ENCODE data around the gene DNAAF3. TPM values are rescaled to one million over a fixed set of nuclear protein-coding genes. Genes with fewer than 3 reads are reported as not detected.
"Not testable (repeated sequence)": the region's sequence is repeated elsewhere in the genome, so short reads cannot be mapped to it uniquely, and the experiment has no call there.

The DNAAF3 gene
- total RNA-seq (2014; rRNA removed; shearing (Covaris generic)) = 7.0 and 10.1 TPM in 2 replicates

GRCh38 chr19:55166530-55167268 is at the start of gene DNAAF3:
Gene DNAAF3 (minus strand): TSS chr19:55166613. CDS start chr19:55166413, 200 bp downstream.
- DNase-seq (ENCODE audit: low spot score) = peak; percentile 100

- no peak for DNase-seq (ENCODE audit: low spot score)
These were observed 47.1 kb upstream of the DNAAF3 start for GRCh38 chr19:55213547-55213946.

- peak; percentile 57 for DNase-seq (ENCODE audit: low spot score)
These were observed 46.0 kb upstream of the DNAAF3 start for GRCh38 chr19:55212447-55212846.

GRCh38 chr19:55209693-55210472 is 43.5 kb upstream of the DNAAF3 start:
- peak; percentile 79 for DNase-seq (ENCODE audit: low spot score)

DNA sequence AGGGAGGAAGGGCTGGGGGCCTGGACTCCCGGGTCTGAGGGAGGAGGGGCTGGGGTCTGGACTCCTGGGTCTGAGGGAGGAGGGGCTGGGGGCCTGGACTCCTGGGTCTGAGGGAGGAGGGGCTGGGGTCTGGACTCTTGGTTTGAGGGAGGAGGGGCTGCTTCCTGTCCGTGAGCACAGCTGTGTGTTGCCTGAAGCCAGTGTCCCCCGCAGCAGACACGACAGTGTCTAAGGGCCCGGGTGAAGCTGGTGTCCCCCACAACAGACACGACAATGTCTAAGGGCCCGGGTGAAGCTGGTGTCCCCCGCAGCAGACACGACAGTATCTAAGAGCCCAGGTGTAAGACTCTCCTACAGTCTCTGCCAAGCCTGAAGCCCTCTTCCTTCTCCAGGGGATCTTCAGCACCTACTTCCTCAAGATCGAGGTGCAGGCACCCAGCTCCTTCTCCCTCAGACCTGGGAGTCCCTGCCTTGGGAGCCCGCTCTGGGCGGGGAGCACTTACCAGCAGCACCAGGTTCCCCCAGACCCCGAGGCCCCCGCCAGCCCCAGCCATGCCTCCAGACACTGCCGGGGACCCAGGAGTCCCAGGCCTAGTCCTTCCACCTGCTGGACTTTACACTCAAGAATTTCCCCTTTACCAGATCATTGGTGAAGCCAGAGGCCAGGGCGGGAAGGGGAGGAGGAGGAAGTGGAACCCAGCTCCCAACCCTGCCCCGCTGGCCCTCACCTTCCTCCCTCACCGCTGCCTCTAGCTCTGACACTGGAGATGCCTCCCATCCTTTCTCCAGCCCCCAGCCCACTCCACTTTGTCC is 42.7 kb upstream of the DNAAF3 start, which contains the start of gene PTPRH:
TSS of gene PTPRH (minus strand) at position 622 of the 813 bp plus-strand sequence. CDS start at position 554, 68 bp downstream.
- no peak for DNase-seq (ENCODE audit: low spot score)

DNA sequence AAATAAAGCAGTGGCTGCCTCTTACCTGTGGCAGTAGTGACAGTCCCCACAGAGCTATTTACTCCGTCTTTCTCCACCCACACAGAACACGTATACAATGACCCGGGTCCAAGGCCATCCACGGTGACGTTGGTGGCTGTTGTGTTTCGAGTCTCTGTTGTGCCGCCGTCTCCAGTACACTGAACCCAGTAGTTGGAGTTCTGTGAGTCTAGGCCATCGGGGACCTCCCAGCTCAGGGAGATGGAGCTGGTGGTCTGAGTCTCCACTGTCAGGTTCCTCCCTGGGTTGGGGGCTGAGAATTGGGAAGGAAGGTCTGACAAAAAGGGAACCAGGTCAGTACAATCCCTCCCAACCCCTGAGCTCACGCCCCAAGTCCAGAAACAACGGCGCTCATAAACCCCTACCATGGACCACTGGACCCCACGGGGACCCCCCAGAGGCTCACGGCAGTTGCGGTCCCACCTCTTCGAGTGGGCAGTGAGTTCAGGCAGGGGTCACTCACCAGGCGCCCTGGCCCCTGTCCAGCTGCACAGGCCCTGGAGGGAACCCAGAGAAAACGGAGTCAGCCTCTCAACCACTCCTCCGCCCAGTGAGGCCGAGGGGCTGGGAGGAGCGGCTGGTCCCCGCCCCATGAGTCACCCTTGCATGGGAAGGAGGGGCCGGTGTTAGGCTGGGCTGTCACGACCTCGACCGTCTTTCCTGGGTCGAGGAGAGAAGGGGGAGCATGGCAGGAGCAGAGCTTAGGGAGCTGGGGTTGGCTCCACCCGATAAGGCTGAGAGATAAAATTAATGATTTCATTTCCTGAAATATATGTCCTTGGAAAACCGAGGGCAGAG is 40.5 kb upstream of the DNAAF3 start:
- DNase-seq (ENCODE audit: low spot score) = peak; percentile 94

DNA sequence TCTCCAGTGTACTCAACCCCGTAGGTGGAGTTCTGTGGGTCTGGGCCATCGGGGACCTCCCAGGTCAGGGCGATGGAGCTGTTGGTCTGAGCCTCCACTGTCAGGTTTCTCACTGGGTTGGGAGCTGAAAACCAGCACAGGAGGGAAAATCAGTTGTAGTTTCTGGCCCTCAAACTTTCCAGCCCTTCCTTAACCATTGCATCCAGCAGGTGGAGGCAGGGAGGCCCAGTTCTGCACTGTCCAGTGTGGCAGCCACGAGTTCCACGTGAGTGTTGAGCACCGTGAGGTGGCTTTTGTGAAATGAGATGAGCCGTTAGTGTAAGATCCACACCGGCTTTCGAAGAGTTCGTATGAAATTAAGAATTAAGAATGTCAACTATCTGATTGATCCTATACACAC is 35.8 kb upstream of the DNAAF3 start:
- DNase-seq (ENCODE audit: low spot score) = not testable (repeated sequence)

- DNase-seq (ENCODE audit: low spot score) = no peak
These were observed 33.3 kb upstream of the DNAAF3 start for GRCh38 chr19:55199620-55200204.

- DNase-seq (ENCODE audit: low spot score) = no peak
These were observed 32.2 kb upstream of the DNAAF3 start for GRCh38 chr19:55198651-55199050.

- no peak for DNase-seq (ENCODE audit: low spot score)
These were observed 31.1 kb upstream of the DNAAF3 start for GRCh38 chr19:55197528-55197927.

DNA sequence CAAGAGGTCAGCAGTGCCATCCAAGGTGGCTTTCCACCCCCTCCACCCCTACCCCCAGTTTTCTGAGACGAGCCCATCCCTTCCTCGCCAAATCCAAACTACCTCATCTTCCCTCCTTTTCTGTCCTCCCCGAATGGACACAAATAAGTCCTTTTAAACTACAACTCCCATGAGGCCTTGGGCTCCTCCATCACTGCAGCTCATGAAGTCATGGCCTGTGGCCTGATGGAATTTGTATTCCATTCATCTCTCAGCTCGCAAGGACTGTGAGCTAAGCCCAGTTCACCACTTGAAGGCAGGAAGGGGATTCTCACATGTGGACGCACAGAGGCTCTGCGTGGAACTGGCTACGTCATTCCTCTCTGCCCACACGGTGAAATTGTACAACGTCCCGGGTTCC is 30.4 kb upstream of the DNAAF3 start:
- no peak for DNase-seq (ENCODE audit: low spot score)

DNA sequence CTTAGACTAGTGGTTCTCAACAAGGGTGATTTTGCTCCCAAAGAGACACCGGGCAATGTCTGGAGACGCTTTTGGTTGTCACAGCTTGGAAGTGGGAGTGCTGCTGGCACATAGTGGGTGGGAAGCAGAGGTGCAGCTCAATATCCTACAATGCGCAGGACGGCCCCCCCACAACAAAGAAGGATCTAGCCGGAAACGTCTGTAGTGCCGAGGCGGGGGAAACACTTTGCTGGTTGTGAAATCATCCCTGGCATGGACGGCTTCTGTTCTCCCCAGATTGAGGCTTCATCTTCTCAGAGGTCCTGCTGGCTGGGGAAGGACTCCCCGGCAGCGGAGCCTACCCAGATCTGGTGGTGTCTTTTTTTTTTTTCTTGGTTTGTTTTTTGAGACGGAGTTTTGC is 27.1 kb upstream of the DNAAF3 start:
- no peak for DNase-seq (ENCODE audit: low spot score)

- DNase-seq (ENCODE audit: low spot score) = peak; percentile 98
These were observed 23.0 kb upstream of the DNAAF3 start for GRCh38 chr19:55189403-55189835.

DNA sequence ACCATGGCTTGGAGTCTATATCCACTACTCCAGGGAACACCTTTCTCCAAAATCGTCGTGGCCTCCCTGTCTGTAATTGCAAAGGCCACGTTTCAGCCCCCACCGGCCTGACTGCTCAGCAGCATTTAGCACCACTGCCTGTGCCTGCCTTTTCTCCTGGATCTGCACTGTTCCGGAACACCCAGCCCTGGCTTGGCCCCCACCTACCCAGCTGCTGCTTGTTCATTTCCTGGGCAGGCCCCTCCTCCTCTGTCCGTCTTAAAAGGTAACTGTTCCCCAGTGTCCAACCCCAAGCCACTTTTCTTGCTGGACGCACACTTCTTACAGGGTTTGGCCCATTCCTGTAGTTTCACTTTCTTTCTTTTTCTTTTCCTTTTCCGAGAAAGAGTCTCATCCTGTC is 22.2 kb upstream of the DNAAF3 start:
- no peak for DNase-seq (ENCODE audit: low spot score)

GRCh38 chr19:55186080-55186479 is 19.7 kb upstream of the DNAAF3 start:
- DNase-seq (ENCODE audit: low spot score) = no peak

DNA sequence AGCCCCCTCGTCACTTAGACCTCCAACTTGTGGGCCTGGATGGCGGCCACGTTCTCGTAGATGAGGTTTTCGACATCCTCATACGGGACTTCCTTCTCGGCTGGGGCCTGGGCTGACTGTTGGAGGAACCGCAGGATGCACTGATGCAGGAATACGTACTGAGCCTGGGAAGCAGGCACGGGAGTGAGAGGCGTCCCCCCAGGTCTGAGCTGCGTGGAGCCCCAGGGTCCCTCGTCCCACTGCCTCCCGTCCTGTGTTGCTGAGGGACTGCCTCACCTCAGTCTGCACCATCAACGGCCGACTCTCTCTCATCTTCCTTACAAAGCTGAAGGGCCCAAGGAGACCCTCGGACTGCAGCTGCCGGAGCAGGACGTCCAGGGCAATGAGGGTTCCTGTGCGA is 15.3 kb upstream of the DNAAF3 start:
- DNase-seq (ENCODE audit: low spot score) = no peak

GRCh38 chr19:55179606-55180484 is 13.4 kb upstream of the DNAAF3 start, which contains the start of gene SYT5:
Gene SYT5 (minus strand): TSS chr19:55180289. CDS start chr19:55179041, 1,248 bp downstream.
- no peak for DNase-seq (ENCODE audit: low spot score)

GRCh38 chr19:55178781-55179599 is 12.6 kb upstream of the DNAAF3 start:
- peak; percentile 87 for DNase-seq (ENCODE audit: low spot score)

DNA sequence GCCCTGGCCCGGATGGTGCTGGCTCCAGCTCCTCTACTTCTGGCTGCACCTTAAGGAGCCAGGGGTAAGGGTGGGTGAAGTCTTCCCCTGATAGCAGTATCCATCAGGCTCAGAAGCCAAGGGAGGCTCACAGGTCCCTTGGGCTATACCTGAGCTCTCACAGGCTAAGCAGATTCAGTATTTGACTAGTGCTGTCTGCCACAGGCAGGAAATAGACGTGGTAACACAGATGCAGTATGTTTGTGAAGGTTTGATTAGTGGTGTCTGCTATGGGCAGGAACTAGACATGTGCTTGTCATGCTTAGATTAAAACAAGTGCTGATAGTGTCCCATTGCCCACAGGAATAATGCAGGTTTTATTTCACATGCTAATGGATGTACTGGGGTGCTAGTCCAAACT is 9.7 kb upstream of the DNAAF3 start:
- DNase-seq (ENCODE audit: low spot score) = peak; percentile 21
